Activated naive CD4-positive, alpha-beta T cell treated with anti-CD3 and anti-CD28 coated beads for 36 hours (primary cell): ENCODE measurements around the gene LSM14B. TPM values are rescaled to one million over a fixed set of nuclear protein-coding genes. Genes with fewer than 3 reads are reported as not detected.
A peak's percentile ranks its signal among the peaks of the same experiment; 100 is the strongest.

Experiments
- CTCF ChIA-PET: fragments of 350-600 bp; sonication (Branson Sonifier 250); formaldehyde crosslinking; loops from one replicate; lab custom pipeline; 2021; ENCODE audit warnings: antibody characterized with exemption; lab: Charles Lee
- DNase-seq: peaks from one replicate; pipeline ENCODE4 v3.0.0-alpha.2; 2020
- H3K27ac Mint-ChIP-seq: one replicate; pipeline ENCODE4 v1.8.0; 2021; ENCODE audit warnings: mild to moderate bottlenecking, mixed read lengths
- H3K27me3 Mint-ChIP-seq: one replicate; pipeline ENCODE4 v1.8.0; 2021; ENCODE audit warnings: low read depth, mixed read lengths
- H3K36me3 Mint-ChIP-seq: one replicate; pipeline ENCODE4 v1.8.0; 2021; ENCODE audit warnings: low read depth, mixed read lengths
- H3K4me1 Mint-ChIP-seq: one replicate; pipeline ENCODE4 v1.8.0; 2021; ENCODE audit warnings: low read depth, mixed read lengths
- H3K4me3 Mint-ChIP-seq: one replicate; pipeline ENCODE4 v1.8.0; 2021; ENCODE audit warnings: mild to moderate bottlenecking, moderate library complexity, mixed read lengths
- H3K9me3 Mint-ChIP-seq: one replicate; pipeline ENCODE4 v1.8.0; 2021; ENCODE audit warnings: mixed read lengths
- intact Hi-C: fragments of 100-400 bp; cut with micrococcal nuclease; formaldehyde crosslinking; loops from one replicate; pipeline ENCODE4 v1.15.1; 2023
- total RNA-seq, 2 experiments: library from RNA; stranded (reverse); gene quantifications; one replicate each; pipeline ENCODE4 v1.2.3, GENCODE V29; 2021

Gene LSM14B
- total RNA-seq, 2 experiments from 2014 or later: 29.6 to 33.3 TPM

DNA sequence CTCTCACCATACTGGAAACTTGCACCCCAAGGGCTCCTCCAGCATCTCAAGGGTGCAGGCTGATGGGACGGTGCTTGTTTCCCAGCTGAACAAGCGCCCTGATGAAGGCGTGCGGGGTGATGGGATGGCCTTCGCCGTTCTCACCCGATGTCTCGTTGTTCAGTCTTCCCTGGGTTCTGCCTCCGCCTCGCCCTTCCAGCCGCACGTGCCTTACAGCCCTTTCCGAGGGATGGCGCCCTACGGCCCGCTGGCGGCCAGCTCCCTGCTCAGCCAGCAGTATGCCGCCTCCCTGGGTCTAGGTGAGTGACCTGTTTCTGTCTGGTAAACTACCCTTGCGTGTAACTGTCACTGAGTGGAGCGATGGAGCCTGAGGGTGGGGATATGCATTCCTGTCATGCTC is 3.9 kb downstream of the LSM14B start:
- no peak for DNase-seq
- H3K4me1 Mint-ChIP-seq: peaks cover 33% of the 10 kb centered on the region
- H3K9me3 Mint-ChIP-seq: no peaks in the 10 kb centered on the region
- no peak overlapping the region for H3K4me3 Mint-ChIP-seq
- peak overlapping the region; percentile 30 for H3K27ac Mint-ChIP-seq
- peaks cover 46% of the 10 kb centered on the region for H3K36me3 Mint-ChIP-seq
- intact Hi-C loops: no loop called here
- CTCF ChIA-PET: interaction anchor here (2.8 kb wide), 1 partner anchor 115 kb away, joined by 11 read pairs; no protein-coding TSS in a partner anchor
- H3K27me3 Mint-ChIP-seq: no peaks in the 10 kb centered on the region

DNA sequence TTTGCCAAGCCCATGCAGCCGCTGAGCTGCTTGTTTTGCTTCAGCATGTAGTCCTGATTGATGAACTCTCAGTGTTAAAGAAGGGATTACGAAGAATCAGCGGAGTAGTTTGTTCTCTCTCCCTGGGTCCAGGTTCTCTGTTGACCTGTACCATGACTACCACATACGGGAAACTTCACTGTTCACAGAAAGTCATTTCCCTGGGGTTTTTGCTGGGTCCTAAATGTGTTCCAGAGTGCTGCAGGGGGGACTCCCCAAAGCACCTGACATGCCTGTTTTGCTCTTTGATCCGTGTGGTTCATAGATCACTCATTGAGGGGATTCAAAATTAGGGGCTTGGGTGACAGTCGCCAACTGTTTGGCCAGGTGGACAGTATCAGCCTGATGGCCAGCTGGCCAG is 5.5 kb downstream of the LSM14B start:
- peaks cover 58% of the 10 kb centered on the region for H3K36me3 Mint-ChIP-seq
- H3K27me3 Mint-ChIP-seq: no peaks in the 10 kb centered on the region
- H3K9me3 Mint-ChIP-seq: no peaks in the 10 kb centered on the region
- no peak for DNase-seq
- no peak overlapping the region for H3K4me3 Mint-ChIP-seq
- H3K4me1 Mint-ChIP-seq: peaks cover 38% of the 10 kb centered on the region
- CTCF ChIA-PET: interaction anchor here (2.8 kb wide), 1 partner anchor 117 kb away, joined by 11 read pairs; no protein-coding TSS in a partner anchor
- intact Hi-C loops: no loop called here
- H3K27ac Mint-ChIP-seq: peak overlapping the region; percentile 48

DNA sequence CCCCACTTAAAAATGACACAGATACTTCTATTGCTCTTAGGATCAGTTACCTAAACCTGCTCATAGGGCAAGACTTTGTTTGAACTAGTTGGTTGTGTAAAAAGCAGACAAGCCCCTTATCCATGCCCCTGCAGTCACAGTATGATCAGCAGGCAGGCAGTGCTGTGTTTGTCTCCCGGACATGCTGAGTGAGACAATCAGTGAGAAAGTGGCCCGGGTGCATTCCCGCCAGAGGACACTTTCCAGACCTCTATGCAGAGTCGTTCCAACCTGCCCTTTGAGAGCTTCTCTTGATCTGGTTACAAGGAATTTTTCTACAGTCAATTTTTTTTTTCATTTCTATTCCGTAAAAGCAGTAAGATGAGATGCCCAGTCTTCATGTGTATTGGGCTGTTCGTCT is 6.2 kb downstream of the LSM14B start:
- intact Hi-C loops: no loop called here
- Mint-ChIP-seq H3K36me3 (peaks cover 63% of the 10 kb centered on the region), H3K4me1 (peaks cover 39% of the 10 kb centered on the region), H3K4me3 (no peak overlapping the region), H3K27ac (no peak overlapping the region), H3K27me3 (no peaks in the 10 kb centered on the region), H3K9me3 (no peaks in the 10 kb centered on the region)
- CTCF ChIA-PET: interaction anchor here (1.6 kb wide), 1 partner anchor 118 kb away, joined by 8 read pairs; no protein-coding TSS in a partner anchor
- no peak for DNase-seq

DNA sequence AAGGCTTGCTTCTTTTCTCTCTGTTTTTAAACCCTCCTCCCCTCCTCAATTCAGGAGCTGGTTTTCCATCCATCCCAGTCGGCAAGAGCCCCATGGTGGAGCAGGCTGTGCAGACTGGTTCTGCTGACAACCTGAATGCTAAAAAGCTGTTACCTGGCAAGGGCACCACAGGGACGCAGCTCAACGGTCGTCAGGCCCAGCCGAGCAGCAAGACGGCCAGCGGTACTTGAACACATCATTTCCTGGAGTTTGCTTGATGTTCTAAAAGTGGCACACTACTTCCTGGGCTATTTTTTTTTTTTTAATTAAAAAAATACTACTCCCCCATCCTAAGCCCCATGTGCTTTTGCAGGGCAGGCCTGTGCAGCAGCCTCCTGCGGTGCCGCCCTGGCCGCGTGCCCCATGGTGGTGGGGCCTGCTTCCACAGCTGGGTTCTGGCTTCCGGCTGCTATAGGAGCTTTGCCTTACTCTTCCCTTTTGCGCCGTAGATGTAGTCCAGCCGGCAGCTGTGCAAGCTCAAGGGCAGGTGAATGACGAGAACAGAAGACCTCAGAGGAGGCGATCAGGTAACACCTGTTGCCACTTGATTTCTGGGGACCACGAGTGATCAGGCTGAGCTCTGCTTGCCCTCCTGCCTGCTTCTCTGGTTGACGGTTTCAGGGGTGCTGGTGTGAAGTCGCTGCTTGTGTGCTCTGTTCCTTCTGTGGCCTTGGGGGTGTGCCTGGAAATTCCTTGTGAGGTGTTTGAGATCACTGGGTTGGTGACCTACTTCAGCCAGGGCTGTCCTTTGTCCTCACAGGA is 7.7 kb downstream of the LSM14B start:
- no peak overlapping the region for H3K4me3 Mint-ChIP-seq
- peaks cover 58% of the 10 kb centered on the region for H3K36me3 Mint-ChIP-seq
- no peak for DNase-seq
- intact Hi-C loops: no loop called here
- H3K27ac Mint-ChIP-seq: peak overlapping the region; percentile 59
- CTCF ChIA-PET: interaction anchor here (0.6 to 1.6 kb wide), 4 partner anchors 22 to 257 kb away, joined by 3 to 8 read pairs (median 5); partner anchors contain the start of gene RPS21
- no peaks in the 10 kb centered on the region for H3K9me3 Mint-ChIP-seq
- H3K27me3 Mint-ChIP-seq: no peaks in the 10 kb centered on the region
- H3K4me1 Mint-ChIP-seq: peaks cover 30% of the 10 kb centered on the region

DNA sequence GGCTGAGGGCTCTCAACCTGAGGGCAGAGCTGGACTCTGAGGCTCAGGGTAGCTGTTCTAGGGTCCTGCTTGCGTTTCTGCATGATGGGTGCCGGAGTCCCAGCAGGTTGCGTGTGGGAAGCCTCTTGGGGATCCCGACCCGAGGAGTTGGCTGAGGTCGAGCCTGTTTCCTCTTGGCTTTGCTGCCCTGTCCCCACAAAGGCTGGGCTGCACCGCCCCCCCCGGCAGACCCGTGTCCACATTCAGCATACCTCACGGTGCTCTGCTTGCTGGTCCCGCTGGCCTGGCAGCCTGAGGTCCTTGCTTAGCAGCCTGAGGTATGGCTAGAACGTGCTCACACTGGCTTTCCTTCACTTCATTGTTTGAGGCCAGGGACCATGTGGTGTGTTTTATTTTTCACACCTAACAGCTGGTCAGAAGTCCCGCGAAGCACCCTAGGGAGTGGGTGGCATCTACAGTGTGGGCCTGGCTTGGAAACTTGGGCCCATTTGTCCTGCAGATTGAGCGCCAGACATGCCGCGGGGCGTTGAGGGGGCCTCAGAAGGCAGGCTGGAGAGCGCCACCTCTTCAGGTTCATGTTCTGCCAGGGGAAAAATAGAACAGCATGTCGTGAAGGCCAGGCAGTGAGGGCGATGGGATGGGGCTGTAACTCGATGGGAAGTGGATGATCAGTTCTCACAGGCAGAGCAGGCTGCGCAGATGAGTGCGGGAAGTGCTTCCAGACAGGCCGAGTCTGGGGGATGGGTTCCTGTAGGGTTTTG is 9.5 kb downstream of the LSM14B start:
- DNase-seq: no peak
- intact Hi-C loops: no loop called here
- peaks cover 25% of the 10 kb centered on the region for H3K4me1 Mint-ChIP-seq
- no peaks in the 10 kb centered on the region for H3K27me3 Mint-ChIP-seq
- no peaks in the 10 kb centered on the region for H3K9me3 Mint-ChIP-seq
- peaks cover 48% of the 10 kb centered on the region for H3K36me3 Mint-ChIP-seq
- CTCF ChIA-PET: no interaction called here
- H3K27ac Mint-ChIP-seq: peak overlapping the region; percentile 65
- no peak overlapping the region for H3K4me3 Mint-ChIP-seq

DNA sequence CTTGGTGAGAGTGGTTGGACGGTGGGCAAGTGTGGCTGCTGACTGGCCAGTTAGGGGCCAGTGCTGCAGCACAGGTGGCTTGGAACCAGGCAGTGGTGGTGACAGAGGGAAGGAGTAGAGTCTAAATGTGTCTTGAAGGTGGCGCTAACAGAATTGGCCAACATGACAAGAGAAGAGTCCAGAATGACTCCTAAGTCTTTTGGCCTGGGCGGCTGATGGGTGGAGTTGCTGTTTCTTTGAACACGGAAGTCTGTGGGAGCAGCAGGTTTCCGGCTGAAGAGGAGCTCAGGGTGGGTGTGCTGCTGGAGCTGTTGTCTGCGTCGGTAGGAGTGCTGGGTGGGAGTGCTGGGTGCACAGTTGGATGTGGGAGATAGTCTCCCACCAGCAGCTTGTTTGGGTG is 10.1 kb downstream of the LSM14B start:
- Mint-ChIP-seq H3K4me1 (peaks cover 21% of the 10 kb centered on the region), H3K27me3 (no peaks in the 10 kb centered on the region), H3K9me3 (no peaks in the 10 kb centered on the region), H3K4me3 (no peak overlapping the region), H3K27ac (peak overlapping the region; percentile 65), H3K36me3 (peaks cover 47% of the 10 kb centered on the region)
- no peak for DNase-seq
- CTCF ChIA-PET: interaction anchor here (0.7 kb wide), 1 partner anchor 10 kb away, joined by 3 read pairs; no protein-coding TSS in a partner anchor
- intact Hi-C loops: no loop called here

DNA sequence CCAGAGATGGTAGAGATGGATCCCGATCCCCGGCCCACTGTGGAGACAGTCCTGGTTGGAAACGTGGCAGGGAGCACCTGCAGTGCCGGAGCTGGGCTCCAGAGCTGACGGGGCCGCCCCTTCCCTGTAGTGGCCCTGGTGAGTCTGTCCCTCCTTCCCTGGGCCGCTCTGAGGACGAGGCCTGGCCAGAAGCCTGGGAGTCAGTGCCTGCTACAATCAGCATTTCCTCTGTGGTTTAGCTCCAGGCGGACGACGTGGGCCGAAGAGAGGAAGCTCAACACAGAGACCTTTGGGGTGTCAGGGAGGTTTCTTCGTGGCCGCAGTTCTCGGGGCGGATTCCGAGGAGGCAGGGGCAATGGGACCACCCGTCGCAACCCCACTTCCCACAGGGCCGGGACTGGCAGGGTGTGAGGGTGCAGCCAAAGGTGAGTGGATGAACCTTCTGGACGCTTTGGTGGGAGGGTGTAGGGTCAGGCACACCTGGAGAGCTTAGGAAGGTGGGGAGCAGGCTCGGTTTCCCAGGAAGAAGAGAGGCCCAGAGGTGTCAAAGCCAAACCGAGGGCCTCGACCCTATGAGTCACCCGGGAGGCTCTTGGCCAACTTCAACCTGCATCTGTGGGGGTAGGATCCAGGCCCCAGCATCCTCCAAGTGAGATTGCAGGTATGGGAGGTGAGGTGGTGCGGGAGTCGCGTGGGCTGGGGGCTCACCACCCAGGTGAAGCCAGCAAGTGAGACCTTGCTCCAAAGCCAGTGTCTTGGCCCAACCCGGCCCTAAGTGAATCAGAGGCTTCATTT is 11.0 kb downstream of the LSM14B start:
- H3K27me3 Mint-ChIP-seq: no peaks in the 10 kb centered on the region
- DNase-seq: no peak
- H3K27ac Mint-ChIP-seq: peak overlapping the region; percentile 66
- CTCF ChIA-PET: interaction anchor here (0.7 to 3.5 kb wide), 3 partner anchors 9 to 123 kb away, joined by 3 to 27 read pairs (median 3); no protein-coding TSS in a partner anchor
- H3K4me1 Mint-ChIP-seq: peaks cover 26% of the 10 kb centered on the region
- H3K9me3 Mint-ChIP-seq: no peaks in the 10 kb centered on the region
- H3K36me3 Mint-ChIP-seq: peaks cover 49% of the 10 kb centered on the region
- H3K4me3 Mint-ChIP-seq: no peak overlapping the region
- intact Hi-C loops: no loop called here

DNA sequence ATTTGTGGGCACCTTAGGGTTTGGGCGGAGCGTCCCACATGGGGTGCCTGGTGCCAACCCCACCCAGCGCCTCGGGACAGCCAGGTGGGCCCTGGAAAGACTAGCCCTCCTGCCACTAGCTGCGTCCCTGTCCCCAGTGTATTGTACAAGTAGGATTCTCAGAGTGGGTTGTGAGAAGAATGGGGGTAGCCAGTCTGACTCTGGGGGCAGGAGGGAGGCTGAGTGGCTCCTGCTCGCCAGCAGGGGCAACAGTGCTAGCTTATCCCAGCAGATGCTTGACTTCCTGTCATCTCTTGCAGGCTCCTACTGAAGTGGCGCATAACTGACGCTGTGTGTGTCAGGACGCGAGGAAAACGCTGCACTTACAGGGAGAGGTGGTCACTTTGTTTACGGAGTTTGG is 11.6 kb downstream of the LSM14B start:
- Mint-ChIP-seq H3K4me3 (no peak overlapping the region), H3K27ac (peak overlapping the region; percentile 77), H3K9me3 (no peaks in the 10 kb centered on the region), H3K4me1 (peaks cover 27% of the 10 kb centered on the region), H3K36me3 (peaks cover 52% of the 10 kb centered on the region), H3K27me3 (no peaks in the 10 kb centered on the region)
- CTCF ChIA-PET: interaction anchor here (1.4 to 3.5 kb wide), 2 partner anchors 12 to 123 kb away, joined by 3 to 27 read pairs; no protein-coding TSS in a partner anchor
- intact Hi-C loops: no loop called here
- no peak for DNase-seq

DNA sequence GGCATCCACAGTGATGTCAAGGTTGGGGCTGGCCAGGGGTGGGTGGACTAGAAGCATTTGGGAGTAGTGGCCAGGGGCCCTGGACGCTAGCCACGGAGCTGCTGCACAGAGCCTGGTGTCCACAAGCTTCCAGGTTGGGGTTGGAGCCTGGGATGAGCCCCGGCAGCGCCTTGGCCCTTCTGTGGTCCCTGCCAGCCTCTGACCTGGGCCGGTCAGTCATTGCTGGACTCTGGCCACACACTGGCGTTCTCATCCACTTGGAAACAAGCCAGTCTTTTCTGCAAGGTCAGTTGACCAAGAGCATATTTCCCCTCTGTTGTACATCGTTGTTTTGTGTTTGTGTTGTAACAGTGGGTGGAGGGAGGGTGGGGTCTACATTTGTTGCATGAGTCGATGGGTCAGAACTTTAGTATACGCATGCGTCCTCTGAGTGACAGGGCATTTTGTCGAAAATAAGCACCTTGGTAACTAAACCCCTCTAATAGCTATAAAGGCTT is 12.5 kb downstream of the LSM14B start:
- Mint-ChIP-seq H3K4me3 (no peak overlapping the region), H3K27me3 (no peaks in the 10 kb centered on the region), H3K4me1 (peaks cover 32% of the 10 kb centered on the region), H3K9me3 (no peaks in the 10 kb centered on the region), H3K36me3 (peaks cover 56% of the 10 kb centered on the region), H3K27ac (no peak overlapping the region)
- intact Hi-C loops: no loop called here
- no peak for DNase-seq
- CTCF ChIA-PET: interaction anchor here (0.9 to 3.5 kb wide), 4 partner anchors 13 to 124 kb away, joined by 3 to 27 read pairs (median 4); partner anchors contain the start of gene LSM14B

DNA sequence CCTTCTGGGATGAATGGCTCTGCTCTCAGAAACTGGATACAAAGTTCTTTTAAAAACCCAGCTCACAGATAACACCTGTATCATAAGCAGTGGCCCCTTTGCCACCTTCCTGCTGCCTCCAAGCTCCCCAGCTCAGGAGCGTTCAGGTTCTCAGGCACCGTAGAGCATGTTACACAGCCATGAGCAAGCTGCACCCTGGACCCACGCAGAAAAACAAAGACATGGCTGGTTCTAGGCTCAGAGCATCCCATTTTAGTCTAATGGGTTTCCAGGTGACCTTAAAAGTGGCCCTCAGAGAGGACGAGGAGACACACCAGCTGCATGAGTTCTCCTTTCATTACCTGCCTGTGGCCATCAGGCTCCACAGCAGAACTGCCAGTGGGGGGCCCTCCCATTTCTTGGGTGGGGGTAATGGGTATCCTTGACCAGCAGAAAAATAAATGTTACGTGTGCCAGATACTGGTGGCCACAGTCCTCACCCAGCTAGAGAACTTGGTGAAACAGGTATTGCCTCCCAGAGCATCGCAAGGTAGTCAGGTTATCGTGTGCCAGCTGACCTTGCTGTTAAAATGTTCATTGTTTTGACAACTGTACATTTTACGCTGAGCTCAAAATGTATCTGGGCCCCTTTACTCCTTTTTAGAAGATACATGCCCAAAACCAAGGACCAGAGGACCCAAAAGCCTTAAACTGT is 13.4 kb downstream of the LSM14B start:
- Mint-ChIP-seq H3K36me3 (peaks cover 56% of the 10 kb centered on the region), H3K4me3 (no peak overlapping the region), H3K9me3 (no peaks in the 10 kb centered on the region), H3K27ac (no peak overlapping the region), H3K4me1 (peaks cover 39% of the 10 kb centered on the region), H3K27me3 (no peaks in the 10 kb centered on the region)
- CTCF ChIA-PET: interaction anchor here (0.9 to 3.5 kb wide), 6 partner anchors 14 to 125 kb away, joined by 3 to 27 read pairs (median 6); partner anchors contain the start of gene LSM14B
- intact Hi-C loops: loop anchor here (1.0 kb wide), 1 partner anchor 124 kb away; no protein-coding TSS in a partner anchor
- no peak for DNase-seq
